Measurements from ENCODE around the gene OBP2B. TPM values are rescaled to one million over a fixed set of nuclear protein-coding genes. Genes with fewer than 3 reads are reported as not detected.
"Not testable (repeated sequence)": the region's sequence is repeated elsewhere in the genome, so short reads cannot be mapped to it uniquely, and the experiment has no call there.

Gene OBP2B
- polyA plus RNA-seq, 1 donor from 2014 or later = not detected

- Histone ChIP-seq H3K27me3 (ENCODE audit: insufficient read depth, low read depth, low read length) (no peaks in the 10 kb centered on the region), H2AFZ (ENCODE audit: low read depth, low read length) (no peak overlapping the region), H3K4me3 (ENCODE audit: low read length) (no peak overlapping the region), H3F3A (ENCODE audit: insufficient read depth, low read length, poor library complexity, severe bottlenecking) (no peaks in the 10 kb centered on the region), H3K4me2 (ENCODE audit: low read length) (no peak overlapping the region), H3K9me2 (ENCODE audit: insufficient read depth, low read length) (no peaks in the 10 kb centered on the region), H4K20me1 (ENCODE audit: insufficient read depth) (no peaks in the 10 kb centered on the region), H3K27ac (ENCODE audit: low read length) (no peak overlapping the region), H3K9ac (ENCODE audit: low read length) (no peak overlapping the region), H3K9me3 (ENCODE audit: low read length) (no peaks in the 10 kb centered on the region), H3K36me3 (ENCODE audit: insufficient read depth, low read length) (no peaks in the 10 kb centered on the region), H3K79me2 (replicated peaks; ENCODE audit: insufficient read depth, low read length) (no peaks in the 10 kb centered on the region)
- no peak for TF ChIP-seq TAF1 (IDR thresholded peaks at IDR 0.05; ENCODE audit: low read depth)
- no peak for TF ChIP-seq REST (IDR thresholded peaks at IDR 0.05; ENCODE audit: borderline replicate concordance)
- TF ChIP-seq CTCF (IDR thresholded peaks at IDR 0.05; ENCODE audit: poor library complexity, severe bottlenecking) = no peak
- no peak for TF ChIP-seq RAD21 (conservative IDR thresholded peaks at IDR 0.05)
- no peak for TF ChIP-seq EP300 (conservative IDR thresholded peaks at IDR 0.05; ENCODE audit: poor library complexity, severe bottlenecking)
Observed at GRCh38 chr9:133224762-133225161, 15.7 kb upstream of the OBP2B start.

- H3K36me3 ChIP-seq (ENCODE audit: insufficient read depth, low read length); H3F3A ChIP-seq (ENCODE audit: insufficient read depth, low read length, poor library complexity, severe bottlenecking); H3K4me2 ChIP-seq (ENCODE audit: low read length); H3K9ac ChIP-seq (ENCODE audit: low read length); H3K79me2 ChIP-seq (replicated peaks; ENCODE audit: insufficient read depth, low read length); H3K9me2 ChIP-seq (ENCODE audit: insufficient read depth, low read length); H3K27ac ChIP-seq (ENCODE audit: low read length); H3K27me3 ChIP-seq (ENCODE audit: insufficient read depth, low read depth, low read length); H3K9me3 ChIP-seq (ENCODE audit: low read length); H3K4me3 ChIP-seq (ENCODE audit: low read length); H4K20me1 ChIP-seq (ENCODE audit: insufficient read depth); H2AFZ ChIP-seq (ENCODE audit: low read depth, low read length): not testable (repeated sequence)
Observed at GRCh38 chr9:133223159-133223756, 14.2 kb upstream of the OBP2B start.

- not testable (repeated sequence) for H3K79me2 ChIP-seq (replicated peaks; ENCODE audit: insufficient read depth, low read length); H3F3A ChIP-seq (ENCODE audit: insufficient read depth, low read length, poor library complexity, severe bottlenecking); H3K9ac ChIP-seq (ENCODE audit: low read length); H3K9me3 ChIP-seq (ENCODE audit: low read length); H3K9me2 ChIP-seq (ENCODE audit: insufficient read depth, low read length); H4K20me1 ChIP-seq (ENCODE audit: insufficient read depth); H3K27ac ChIP-seq (ENCODE audit: low read length); H3K4me3 ChIP-seq (ENCODE audit: low read length); H2AFZ ChIP-seq (ENCODE audit: low read depth, low read length); H3K27me3 ChIP-seq (ENCODE audit: insufficient read depth, low read depth, low read length); H3K4me2 ChIP-seq (ENCODE audit: low read length); H3K36me3 ChIP-seq (ENCODE audit: insufficient read depth, low read length)
Observed at GRCh38 chr9:133221994-133222393, 12.9 kb upstream of the OBP2B start.

All from neural cell (in vitro differentiated cells).